AG04450 (cell line): ENCODE measurements around the gene SCN10A. TPM values are rescaled to one million over a fixed set of nuclear protein-coding genes. Genes with fewer than 3 reads are reported as not detected.

Source experiments
- CTCF ChIA-PET: fragments of 300-600, 350-600 bp; formaldehyde crosslinking; extraction: SDS; loops from one replicate; lab custom pipeline; 2022; ENCODE audit warnings: antibody characterized with exemption, inconsistent platforms; lab: Charles Lee
- POLR2A ChIA-PET: fragments of 350-600 bp; formaldehyde crosslinking; extraction: SDS; loops from one replicate; lab custom pipeline; 2021; ENCODE audit warnings: antibody characterized with exemption, inconsistent platforms; lab: Yijun Ruan, JAX
- DNase-seq: peaks from one replicate; pipeline ENCODE4 v3.0.0-alpha.2; 2011; ENCODE audit warnings: low read depth, low spot score
- H3K27ac ChIP-seq: one replicate; pipeline ENCODE4 v1.5.1; 2012; ENCODE audit warnings: low read depth, low read length, control low read depth
- H3K27me3 ChIP-seq: one replicate; pipeline ENCODE4 v1.6.0; 2012; ENCODE audit warnings: low read length; ENCODE audit not compliant: control insufficient read depth, insufficient read depth
- H3K4me3 ChIP-seq: 2 replicates; pipeline ENCODE4 v1.5.1; 2011; ENCODE audit warnings: mild to moderate bottlenecking, low read depth, low read length, control low read depth
- H3K9me3 ChIP-seq: 2 replicates; pipeline ENCODE4 v1.5.1; 2012; ENCODE audit warnings: low read length; ENCODE audit not compliant: control insufficient read depth, insufficient read depth
- polyA plus RNA-seq: library from polyadenylated mRNA; depleted of rRNA; stranded (reverse); fragments of >200 nt; gene quantifications from 2 replicates; pipeline ENCODE4 v1.2.3, GENCODE V29; 2011
- TF ChIP-seq, protein P1 (sequence below): IDR thresholded peaks from 2 replicates; pipeline ENCODE4 v1.5.1; 2011; ENCODE audit warnings: low read depth, low read length, control low read depth, inconsistent platforms

SCN10A gene
- polyA plus RNA-seq, 1 experiment = not detected

DNA sequence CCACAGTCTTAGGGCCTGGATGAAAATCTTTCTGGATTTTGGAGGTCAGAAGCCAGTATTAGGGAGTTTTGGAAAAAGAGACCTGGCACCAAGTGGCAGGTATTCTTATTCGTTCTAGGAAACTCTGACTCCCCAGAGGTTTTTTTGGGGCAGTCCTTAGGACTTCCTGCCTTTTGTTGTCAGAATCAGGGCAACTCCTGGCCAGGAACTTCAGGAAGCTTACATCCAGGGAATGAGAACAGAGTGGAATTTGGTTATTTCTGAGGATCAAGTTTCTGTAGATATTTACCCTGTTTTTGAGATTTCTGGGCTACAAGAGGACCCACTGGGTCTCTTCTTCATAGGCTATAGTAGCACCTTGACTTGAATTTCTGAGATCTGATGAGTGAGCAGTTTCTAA lies 15.5 kb downstream of the SCN10A start:
- TF ChIP-seq, protein P1, sequence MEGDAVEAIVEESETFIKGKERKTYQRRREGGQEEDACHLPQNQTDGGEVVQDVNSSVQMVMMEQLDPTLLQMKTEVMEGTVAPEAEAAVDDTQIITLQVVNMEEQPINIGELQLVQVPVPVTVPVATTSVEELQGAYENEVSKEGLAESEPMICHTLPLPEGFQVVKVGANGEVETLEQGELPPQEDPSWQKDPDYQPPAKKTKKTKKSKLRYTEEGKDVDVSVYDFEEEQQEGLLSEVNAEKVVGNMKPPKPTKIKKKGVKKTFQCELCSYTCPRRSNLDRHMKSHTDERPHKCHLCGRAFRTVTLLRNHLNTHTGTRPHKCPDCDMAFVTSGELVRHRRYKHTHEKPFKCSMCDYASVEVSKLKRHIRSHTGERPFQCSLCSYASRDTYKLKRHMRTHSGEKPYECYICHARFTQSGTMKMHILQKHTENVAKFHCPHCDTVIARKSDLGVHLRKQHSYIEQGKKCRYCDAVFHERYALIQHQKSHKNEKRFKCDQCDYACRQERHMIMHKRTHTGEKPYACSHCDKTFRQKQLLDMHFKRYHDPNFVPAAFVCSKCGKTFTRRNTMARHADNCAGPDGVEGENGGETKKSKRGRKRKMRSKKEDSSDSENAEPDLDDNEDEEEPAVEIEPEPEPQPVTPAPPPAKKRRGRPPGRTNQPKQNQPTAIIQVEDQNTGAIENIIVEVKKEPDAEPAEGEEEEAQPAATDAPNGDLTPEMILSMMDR = no peak
- ChIA-PET POLR2A (no interaction called here), CTCF (no interaction called here)
- peaks cover 5% of the 10 kb centered on the region for H3K27me3 ChIP-seq
- peak overlapping the region; percentile 31 for H3K27ac ChIP-seq
- H3K4me3 ChIP-seq = no peak overlapping the region
- no peaks in the 10 kb centered on the region for H3K9me3 ChIP-seq
- DNase-seq = no peak

DNA sequence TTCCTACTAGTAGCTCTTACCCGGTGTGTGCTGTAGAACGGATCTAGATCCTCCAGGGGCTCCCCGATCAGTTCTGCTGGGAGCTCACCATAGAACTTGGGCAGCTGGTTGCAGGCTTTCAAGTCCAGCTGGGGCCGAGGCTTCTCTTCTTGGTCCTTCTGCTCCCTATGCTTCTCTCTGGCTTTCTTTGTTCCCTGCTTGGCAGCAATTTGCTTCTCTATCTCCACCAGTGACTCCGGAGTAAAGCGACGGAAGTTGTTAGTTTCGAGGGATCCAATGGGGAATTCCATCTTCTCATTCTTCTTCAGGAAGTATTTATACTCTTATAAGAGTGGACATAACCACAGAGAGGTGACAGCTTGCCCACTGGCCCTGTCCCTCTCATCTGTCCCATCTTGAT lies 22.3 kb downstream of the SCN10A start:
- Histone ChIP-seq H3K4me3 (no peak overlapping the region), H3K9me3 (no peaks in the 10 kb centered on the region), H3K27me3 (no peaks in the 10 kb centered on the region), H3K27ac (no peak overlapping the region)
- POLR2A ChIA-PET = no interaction called here
- no peak for DNase-seq
- CTCF ChIA-PET = no interaction called here
- TF ChIP-seq, protein P1 = no peak

DNA sequence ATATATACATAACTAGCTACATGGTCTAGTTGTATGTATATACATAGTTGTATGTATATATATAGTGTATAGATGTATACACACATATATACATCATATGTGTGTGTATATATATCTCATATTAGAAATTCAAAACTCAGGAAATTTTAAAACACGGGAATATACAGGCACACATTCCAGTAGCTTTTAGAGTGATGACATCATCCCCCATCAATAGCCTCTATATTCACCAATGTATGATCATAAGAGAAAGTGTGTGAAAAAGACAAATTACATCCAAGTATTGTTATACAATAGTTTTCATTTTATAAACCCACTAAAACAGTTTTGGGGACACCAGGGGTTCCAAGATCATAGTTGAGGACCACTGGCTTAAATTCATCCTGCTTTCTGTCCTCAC lies 23.0 kb downstream of the SCN10A start:
- Histone ChIP-seq H3K27ac (no peak overlapping the region), H3K9me3 (no peaks in the 10 kb centered on the region), H3K4me3 (no peak overlapping the region), H3K27me3 (no peaks in the 10 kb centered on the region)
- DNase-seq = no peak
- ChIA-PET CTCF (interaction anchor here (0.6 to 1.0 kb wide), 2 partner anchors 11 to 232 kb away, joined by 3 to 4 read pairs; no protein-coding TSS in a partner anchor), POLR2A (no interaction called here)
- TF ChIP-seq, protein P1 = no peak

DNA sequence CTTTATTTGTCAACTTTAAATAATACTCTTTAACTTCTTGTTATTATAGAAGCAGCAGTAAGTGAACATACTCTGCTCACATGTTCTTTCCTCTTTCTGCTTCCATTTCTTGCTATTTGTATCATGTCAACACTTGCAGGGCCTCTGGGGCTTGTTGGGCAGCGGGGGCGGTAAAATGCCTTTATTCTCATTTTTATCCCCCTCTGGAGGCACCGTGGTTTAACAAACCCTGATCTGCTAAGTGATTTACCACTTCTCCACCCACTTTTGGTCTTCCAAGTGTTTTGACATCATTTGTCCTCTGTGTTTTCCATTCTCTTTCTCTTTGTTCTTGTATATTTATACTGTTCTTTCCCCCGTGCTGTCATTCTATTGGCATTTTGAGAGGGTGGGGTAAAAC lies 33.9 kb downstream of the SCN10A start:
- POLR2A ChIA-PET = no interaction called here
- no peak overlapping the region for H3K27ac ChIP-seq
- no peaks in the 10 kb centered on the region for H3K27me3 ChIP-seq
- H3K9me3 ChIP-seq = no peaks in the 10 kb centered on the region
- no peak overlapping the region for H3K4me3 ChIP-seq
- TF ChIP-seq, protein P1 = no peak
- CTCF ChIA-PET = no interaction called here
- no peak for DNase-seq

DNA sequence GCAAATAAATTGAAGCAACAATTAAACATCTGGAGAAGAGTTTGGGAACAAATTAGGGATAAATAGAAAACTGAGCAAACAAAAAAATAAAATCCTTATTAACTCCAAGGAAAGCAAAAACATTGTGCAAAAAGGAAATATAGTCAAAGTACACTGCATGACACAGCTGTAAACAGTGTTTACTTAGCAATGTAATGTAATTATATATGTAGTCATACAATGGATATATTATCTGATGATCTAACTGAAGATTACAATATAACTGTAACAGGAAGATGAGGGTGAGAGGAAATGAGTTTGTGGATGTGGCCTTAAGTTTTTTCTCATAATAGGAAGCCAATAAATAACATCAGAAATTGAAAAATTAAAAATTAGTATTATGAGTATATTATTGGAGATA lies 42.5 kb downstream of the SCN10A start:
- DNase-seq = no peak
- Histone ChIP-seq H3K9me3 (no peaks in the 10 kb centered on the region), H3K4me3 (no peak overlapping the region), H3K27ac (no peak overlapping the region), H3K27me3 (no peaks in the 10 kb centered on the region)
- TF ChIP-seq, protein P1 = no peak
- ChIA-PET POLR2A (no interaction called here), CTCF (no interaction called here)
